Measurements from ENCODE around the gene SPAG17. TPM values are rescaled to one million over a fixed set of nuclear protein-coding genes. Genes with fewer than 3 reads are reported as not detected.

Gene SPAG17
- total RNA-seq, 1 donor from 2014 or later = 1.6 TPM

DNA sequence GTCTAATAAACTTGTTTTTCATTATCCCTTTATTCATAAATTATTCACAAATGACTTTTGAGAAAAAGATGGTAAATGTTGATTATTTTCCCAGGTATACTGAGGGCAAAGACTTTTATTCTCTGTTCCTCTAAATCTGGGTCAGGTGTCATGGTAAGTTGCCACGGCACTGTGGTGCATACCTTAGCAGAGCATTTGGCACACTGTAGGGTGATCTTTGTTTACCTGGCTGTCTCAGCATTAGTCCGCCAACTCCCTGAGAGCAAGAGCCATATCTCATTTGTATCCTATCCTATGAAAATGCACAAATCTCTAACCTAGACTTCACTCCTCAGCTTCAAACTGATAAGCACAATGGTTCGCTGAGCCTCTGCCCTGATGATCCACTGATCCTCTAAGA lies 280.5 kb downstream of the SPAG17 start:
- Mint-ChIP-seq H3K36me3 (peaks cover 24% of the 10 kb centered on the region), H3K27me3 (ENCODE audit: insufficient read depth, low read depth) (no peaks in the 10 kb centered on the region), H3K27ac (no peak overlapping the region), H3K4me1 (no peaks in the 10 kb centered on the region), H3K9me3 (no peaks in the 10 kb centered on the region), H3K4me3 (no peak overlapping the region)
- H3K4me3 ChIP-seq = no peak overlapping the region
- no peak for TF ChIP-seq EZH2phosphoT487 (IDR thresholded peaks at IDR 0.05)
- TF ChIP-seq, protein P1, sequence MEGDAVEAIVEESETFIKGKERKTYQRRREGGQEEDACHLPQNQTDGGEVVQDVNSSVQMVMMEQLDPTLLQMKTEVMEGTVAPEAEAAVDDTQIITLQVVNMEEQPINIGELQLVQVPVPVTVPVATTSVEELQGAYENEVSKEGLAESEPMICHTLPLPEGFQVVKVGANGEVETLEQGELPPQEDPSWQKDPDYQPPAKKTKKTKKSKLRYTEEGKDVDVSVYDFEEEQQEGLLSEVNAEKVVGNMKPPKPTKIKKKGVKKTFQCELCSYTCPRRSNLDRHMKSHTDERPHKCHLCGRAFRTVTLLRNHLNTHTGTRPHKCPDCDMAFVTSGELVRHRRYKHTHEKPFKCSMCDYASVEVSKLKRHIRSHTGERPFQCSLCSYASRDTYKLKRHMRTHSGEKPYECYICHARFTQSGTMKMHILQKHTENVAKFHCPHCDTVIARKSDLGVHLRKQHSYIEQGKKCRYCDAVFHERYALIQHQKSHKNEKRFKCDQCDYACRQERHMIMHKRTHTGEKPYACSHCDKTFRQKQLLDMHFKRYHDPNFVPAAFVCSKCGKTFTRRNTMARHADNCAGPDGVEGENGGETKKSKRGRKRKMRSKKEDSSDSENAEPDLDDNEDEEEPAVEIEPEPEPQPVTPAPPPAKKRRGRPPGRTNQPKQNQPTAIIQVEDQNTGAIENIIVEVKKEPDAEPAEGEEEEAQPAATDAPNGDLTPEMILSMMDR (IDR thresholded peaks at IDR 0.05) = no peak
- TF ChIP-seq EZH2 (IDR thresholded peaks at IDR 0.05) = no peak
- no peak overlapping the region for H2AFZ ChIP-seq (replicated peaks)
- H3K27me3 ChIP-seq = no peaks in the 10 kb centered on the region
- no peaks in the 10 kb centered on the region for H3K9me3 ChIP-seq (ENCODE audit: low read depth)
- H3K9ac ChIP-seq = no peak overlapping the region
- no peak for DNase-seq (ENCODE audit: low spot score)
- no peaks in the 10 kb centered on the region for H3K79me2 ChIP-seq (ENCODE audit: low read depth)
- H3K36me3 ChIP-seq = no peaks in the 10 kb centered on the region
- H4K20me1 ChIP-seq (ENCODE audit: low read depth) = no peaks in the 10 kb centered on the region
- no peaks in the 10 kb centered on the region for H3K4me1 ChIP-seq
- no peak overlapping the region for H3K4me2 ChIP-seq
- no peaks in the 10 kb centered on the region for H3F3A ChIP-seq (ENCODE audit: low read depth)
- no peak overlapping the region for H3K27ac ChIP-seq
